GM18498 (cell line): ENCODE measurements around the gene RUNX3.

Source experiments
- ATAC-seq: cut with Tn5 transposase; IDR thresholded peaks from one replicate; pipeline ENCODE4 v1.9.1; 2021; ENCODE audit warnings: mild to moderate bottlenecking, moderate library complexity; ENCODE audit not compliant: unreplicated experiment

The RUNX3 gene

GRCh38 chr1:24867084-24867870, 62.8 kb downstream of the RUNX3 start:
- no peak for ATAC-seq

- ATAC-seq = no peak
These were observed 63.6 kb downstream of the RUNX3 start for GRCh38 chr1:24866211-24867083.

GRCh38 chr1:24865587-24865986, 64.5 kb downstream of the RUNX3 start:
- ATAC-seq = no peak

- ATAC-seq = no peak
These were observed 64.9 kb downstream of the RUNX3 start for GRCh38 chr1:24865168-24865567.

GRCh38 chr1:24864370-24864777, 65.7 kb downstream of the RUNX3 start:
- ATAC-seq = no peak

- no peak for ATAC-seq
These were observed 67.1 kb downstream of the RUNX3 start for GRCh38 chr1:24862775-24863483.

- no peak for ATAC-seq
These were observed 68.0 kb downstream of the RUNX3 start for GRCh38 chr1:24861821-24862727.

GRCh38 chr1:24860841-24861240, 69.2 kb downstream of the RUNX3 start:
- ATAC-seq = no peak

- ATAC-seq = no peak
These were observed 70.7 kb downstream of the RUNX3 start for GRCh38 chr1:24859063-24860010.

GRCh38 chr1:24858277-24858676, 71.8 kb downstream of the RUNX3 start:
- ATAC-seq = no peak

- ATAC-seq = no peak
These were observed 72.5 kb downstream of the RUNX3 start for GRCh38 chr1:24857507-24858133.

GRCh38 chr1:24856787-24857506, 73.1 kb downstream of the RUNX3 start:
- ATAC-seq = no peak

GRCh38 chr1:24855474-24855873, 74.6 kb downstream of the RUNX3 start:
- ATAC-seq = no peak

GRCh38 chr1:24853649-24854048, 76.4 kb downstream of the RUNX3 start:
- no peak for ATAC-seq

- ATAC-seq = no peak
These were observed 79.7 kb downstream of the RUNX3 start for GRCh38 chr1:24850328-24850920.

- ATAC-seq = no peak
These were observed 80.3 kb downstream of the RUNX3 start for GRCh38 chr1:24849672-24850295.
